Measurements from ENCODE around the gene KLHL29. TPM values are rescaled to one million over a fixed set of nuclear protein-coding genes. Genes with fewer than 3 reads are reported as not detected.

KLHL29 gene
- total RNA-seq, 1 donor from 2014 or later, result 17.5 TPM

DNA sequence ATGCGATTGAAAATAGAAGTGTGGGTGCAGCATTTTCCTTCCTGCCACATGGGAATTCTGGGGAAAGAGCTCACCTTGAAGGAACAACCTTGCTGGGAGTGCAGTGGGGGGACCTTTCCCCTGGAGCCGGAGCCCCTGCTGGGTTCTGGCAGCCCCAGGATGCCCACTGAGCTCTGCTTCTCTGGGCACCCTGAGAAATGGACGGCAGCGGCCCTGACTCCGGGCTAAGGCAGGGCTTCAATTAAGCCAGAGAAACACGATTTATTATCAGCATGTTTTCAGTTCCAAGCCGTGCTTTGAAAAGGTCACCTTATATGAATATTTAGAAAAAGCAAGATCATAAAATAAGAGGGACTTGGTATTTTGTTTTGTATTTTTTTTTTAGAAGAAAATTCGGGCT, 68.5 kb downstream of the KLHL29 start:
- Mint-ChIP-seq H3K27me3 (ENCODE audit: unreplicated experiment) (peaks cover 3% of the 10 kb centered on the region), H3K4me1 (ENCODE audit: unreplicated experiment) (peaks cover 6% of the 10 kb centered on the region), H3K27ac (ENCODE audit: unreplicated experiment) (no peak overlapping the region), H3K4me3 (ENCODE audit: unreplicated experiment) (no peak overlapping the region), H3K9me3 (ENCODE audit: unreplicated experiment) (no peaks in the 10 kb centered on the region), H3K36me3 (ENCODE audit: low read depth, unreplicated experiment) (peaks cover 6% of the 10 kb centered on the region)
- DNase-seq (ENCODE audit: low spot score), result no peak
- TF ChIP-seq CTCF (IDR thresholded peaks at IDR 0.05; ENCODE audit: unreplicated experiment), result no peak

DNA sequence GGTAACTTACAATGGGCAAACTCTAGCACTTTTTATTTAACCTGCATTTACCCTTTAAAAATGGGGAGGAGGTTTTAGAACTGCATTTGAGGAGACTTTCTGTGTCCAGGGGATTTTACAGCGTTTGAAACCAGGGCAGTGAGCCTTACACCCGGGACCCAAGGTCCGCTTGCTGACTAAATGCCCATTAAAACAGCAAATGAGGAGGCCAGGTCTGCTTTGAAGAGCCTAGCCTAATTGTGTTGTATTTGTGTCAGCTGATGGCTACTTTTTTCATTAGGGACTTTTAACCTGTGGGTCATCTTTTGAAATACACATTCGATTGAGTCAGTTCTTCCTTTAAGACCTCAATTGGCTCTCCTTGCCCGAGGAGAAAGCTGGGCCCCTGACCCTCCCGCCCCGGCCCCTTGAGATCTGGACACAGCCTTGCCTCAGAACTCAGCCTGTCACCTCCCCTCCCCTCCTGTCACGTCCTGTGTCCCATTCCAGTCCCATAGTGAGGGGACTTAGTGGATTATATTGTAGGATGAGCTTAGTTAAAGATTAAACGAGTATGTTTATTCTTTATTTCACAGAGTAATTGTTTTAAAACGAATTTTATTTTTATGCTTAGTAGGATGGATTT, 69.0 kb downstream of the KLHL29 start:
- no peak overlapping the region for H3K27ac Mint-ChIP-seq (ENCODE audit: unreplicated experiment)
- H3K4me1 Mint-ChIP-seq (ENCODE audit: unreplicated experiment), result peaks cover 6% of the 10 kb centered on the region
- peaks cover 3% of the 10 kb centered on the region for H3K27me3 Mint-ChIP-seq (ENCODE audit: unreplicated experiment)
- no peak for TF ChIP-seq CTCF (IDR thresholded peaks at IDR 0.05; ENCODE audit: unreplicated experiment)
- H3K9me3 Mint-ChIP-seq (ENCODE audit: unreplicated experiment), result no peaks in the 10 kb centered on the region
- no peak overlapping the region for H3K4me3 Mint-ChIP-seq (ENCODE audit: unreplicated experiment)
- peaks cover 6% of the 10 kb centered on the region for H3K36me3 Mint-ChIP-seq (ENCODE audit: low read depth, unreplicated experiment)
- DNase-seq (ENCODE audit: low spot score), result no peak

- H3K27me3 Mint-ChIP-seq (ENCODE audit: unreplicated experiment), result peaks cover 3% of the 10 kb centered on the region
- H3K4me1 Mint-ChIP-seq (ENCODE audit: unreplicated experiment), result peaks cover 6% of the 10 kb centered on the region
- H3K4me3 Mint-ChIP-seq (ENCODE audit: unreplicated experiment), result no peak overlapping the region
- H3K36me3 Mint-ChIP-seq (ENCODE audit: low read depth, unreplicated experiment), result peaks cover 6% of the 10 kb centered on the region
- H3K27ac Mint-ChIP-seq (ENCODE audit: unreplicated experiment), result no peak overlapping the region
- no peak for DNase-seq (ENCODE audit: low spot score)
- no peak for TF ChIP-seq CTCF (IDR thresholded peaks at IDR 0.05; ENCODE audit: unreplicated experiment)
- H3K9me3 Mint-ChIP-seq (ENCODE audit: unreplicated experiment), result no peaks in the 10 kb centered on the region
Observed at GRCh38 chr2:23454501-23455120, 69.6 kb downstream of the KLHL29 start.

- H3K4me3 Mint-ChIP-seq (ENCODE audit: unreplicated experiment), result no peak overlapping the region
- no peaks in the 10 kb centered on the region for H3K9me3 Mint-ChIP-seq (ENCODE audit: unreplicated experiment)
- H3K27ac Mint-ChIP-seq (ENCODE audit: unreplicated experiment), result no peak overlapping the region
- TF ChIP-seq CTCF (IDR thresholded peaks at IDR 0.05; ENCODE audit: unreplicated experiment), result no peak
- no peak for DNase-seq (ENCODE audit: low spot score)
- H3K4me1 Mint-ChIP-seq (ENCODE audit: unreplicated experiment), result peaks cover 6% of the 10 kb centered on the region
- H3K36me3 Mint-ChIP-seq (ENCODE audit: low read depth, unreplicated experiment), result peaks cover 6% of the 10 kb centered on the region
- peaks cover 3% of the 10 kb centered on the region for H3K27me3 Mint-ChIP-seq (ENCODE audit: unreplicated experiment)
Observed at GRCh38 chr2:23456396-23456795, 71.4 kb downstream of the KLHL29 start.

Data from endothelial cell (in vitro differentiated cells).